DLD1 (cell line): ENCODE results near the gene MCRS1.

ENCODE experiments used
- in situ Hi-C: cut with HindIII; loops from 2 replicates; pipeline ENCODE4 v1.10.0; 2017; ENCODE audit warnings: low sequenced_read_pairs

The MCRS1 gene

DNA sequence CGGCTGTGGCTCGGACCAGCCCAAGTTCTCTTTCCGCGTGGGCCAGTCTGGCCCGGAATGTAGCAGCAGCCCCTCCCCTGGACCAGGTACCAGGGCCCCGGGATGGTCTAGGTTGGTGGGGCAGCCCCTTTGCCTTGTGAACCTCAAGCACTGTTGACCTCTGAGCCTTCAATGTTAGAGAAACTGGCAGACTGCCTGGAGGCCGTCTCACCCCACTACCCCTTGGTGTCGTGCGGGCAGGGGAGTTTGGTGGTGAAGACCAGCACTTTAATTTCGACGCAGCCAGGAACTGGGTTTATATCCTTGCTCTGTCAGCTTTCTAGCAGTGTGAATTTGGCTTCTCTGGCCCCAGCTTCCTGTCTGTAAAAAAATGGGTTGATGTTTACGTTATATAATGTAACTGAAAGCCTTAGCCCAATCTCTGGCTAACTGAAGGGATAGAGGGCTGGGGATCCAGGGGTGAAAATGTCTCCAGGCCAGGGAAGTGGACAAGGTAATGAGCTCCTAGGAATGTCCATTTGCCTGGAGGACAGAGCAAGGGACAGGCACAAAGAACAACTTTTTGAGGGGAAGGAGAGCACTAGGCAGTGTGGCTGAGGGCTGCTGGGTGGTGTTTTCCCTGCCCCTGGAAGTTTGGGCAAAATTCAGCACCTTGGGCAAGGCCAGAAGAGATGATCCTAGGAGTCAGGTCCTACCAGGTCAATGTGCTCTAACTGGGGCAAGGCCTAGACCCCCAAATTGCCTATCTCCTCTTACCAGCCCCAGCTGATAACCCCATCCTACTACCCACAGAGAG, 11.4 kb downstream of the MCRS1 start:
- in situ Hi-C loops, result no loop called here

DNA sequence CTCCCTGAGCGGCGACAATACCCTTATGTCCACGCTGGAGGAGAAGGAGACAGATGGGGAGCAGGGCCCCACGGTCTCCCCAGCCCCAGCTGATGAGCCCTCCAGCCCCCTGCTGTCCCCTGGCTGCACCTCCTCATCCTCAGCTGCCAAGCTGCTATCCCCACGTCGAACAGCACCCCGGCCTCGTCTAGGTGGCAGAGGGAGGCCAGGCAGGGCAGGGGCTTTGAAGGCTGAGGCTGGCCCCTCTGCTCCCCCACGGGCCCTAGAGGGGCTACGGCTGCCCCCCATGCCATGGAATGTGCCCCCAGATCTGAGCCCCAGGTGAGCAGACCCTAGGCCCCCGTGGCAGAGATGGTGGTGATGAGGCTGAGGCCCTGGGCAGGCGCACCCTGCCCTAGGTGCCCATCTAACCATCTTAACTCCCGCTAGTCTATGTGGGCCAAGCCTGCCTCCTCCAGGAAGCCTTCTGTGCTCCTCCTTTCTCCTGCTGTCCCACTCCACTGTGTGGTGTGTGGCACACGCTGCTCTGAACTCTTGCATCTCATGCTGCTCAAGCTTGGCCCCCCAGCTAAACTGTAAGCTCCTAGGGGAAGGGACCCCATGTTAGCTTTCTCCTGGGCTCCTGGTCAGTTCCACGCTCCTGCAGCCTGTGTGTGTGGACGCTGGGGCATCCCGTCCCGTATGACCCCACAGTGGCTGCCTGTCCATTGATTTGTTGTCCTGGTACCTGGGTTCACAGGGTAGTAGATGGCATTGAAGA, 12.1 kb downstream of the MCRS1 start:
- in situ Hi-C loops, result no loop called here

- in situ Hi-C loops, result no loop called here
Observed at GRCh38 chr12:49554266-49554665, 13.7 kb downstream of the MCRS1 start.

DNA sequence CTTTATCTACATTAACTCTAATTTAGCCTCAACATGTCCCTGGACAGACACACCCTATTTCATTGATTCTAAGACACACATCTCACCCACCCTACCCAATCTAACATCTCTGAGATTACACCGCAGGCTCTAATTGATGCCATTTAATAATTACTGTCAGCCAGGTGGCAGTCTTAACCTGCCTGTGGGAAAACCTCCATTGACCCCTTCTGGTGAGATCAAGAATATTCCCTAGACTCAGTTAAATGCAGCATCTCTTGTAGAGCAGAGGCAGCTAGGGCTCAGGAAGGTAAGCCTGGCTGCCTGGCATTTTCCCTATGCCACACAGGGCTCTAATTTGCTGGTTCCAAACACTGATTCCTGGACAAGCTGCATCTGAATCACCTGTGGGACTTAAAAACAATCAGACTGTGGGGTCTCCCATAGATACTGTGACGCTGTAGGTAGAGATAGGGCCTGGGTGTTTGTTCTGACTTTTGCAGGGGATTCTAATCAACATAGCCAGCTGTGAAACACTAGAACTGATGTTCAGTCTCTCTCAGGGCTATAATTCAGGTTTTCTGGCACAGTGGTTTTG, 14.3 kb downstream of the MCRS1 start:
- in situ Hi-C loops, result no loop called here

- in situ Hi-C loops, result no loop called here
Observed at GRCh38 chr12:49552899-49553298, 15.0 kb downstream of the MCRS1 start.

GRCh38 chr12:49552425-49552824, 15.5 kb downstream of the MCRS1 start:
- in situ Hi-C loops, result no loop called here

GRCh38 chr12:49552014-49552413, 15.9 kb downstream of the MCRS1 start:
- in situ Hi-C loops, result no loop called here

- in situ Hi-C loops, result no loop called here
Observed at GRCh38 chr12:49550693-49551252, 17.2 kb downstream of the MCRS1 start.

DNA sequence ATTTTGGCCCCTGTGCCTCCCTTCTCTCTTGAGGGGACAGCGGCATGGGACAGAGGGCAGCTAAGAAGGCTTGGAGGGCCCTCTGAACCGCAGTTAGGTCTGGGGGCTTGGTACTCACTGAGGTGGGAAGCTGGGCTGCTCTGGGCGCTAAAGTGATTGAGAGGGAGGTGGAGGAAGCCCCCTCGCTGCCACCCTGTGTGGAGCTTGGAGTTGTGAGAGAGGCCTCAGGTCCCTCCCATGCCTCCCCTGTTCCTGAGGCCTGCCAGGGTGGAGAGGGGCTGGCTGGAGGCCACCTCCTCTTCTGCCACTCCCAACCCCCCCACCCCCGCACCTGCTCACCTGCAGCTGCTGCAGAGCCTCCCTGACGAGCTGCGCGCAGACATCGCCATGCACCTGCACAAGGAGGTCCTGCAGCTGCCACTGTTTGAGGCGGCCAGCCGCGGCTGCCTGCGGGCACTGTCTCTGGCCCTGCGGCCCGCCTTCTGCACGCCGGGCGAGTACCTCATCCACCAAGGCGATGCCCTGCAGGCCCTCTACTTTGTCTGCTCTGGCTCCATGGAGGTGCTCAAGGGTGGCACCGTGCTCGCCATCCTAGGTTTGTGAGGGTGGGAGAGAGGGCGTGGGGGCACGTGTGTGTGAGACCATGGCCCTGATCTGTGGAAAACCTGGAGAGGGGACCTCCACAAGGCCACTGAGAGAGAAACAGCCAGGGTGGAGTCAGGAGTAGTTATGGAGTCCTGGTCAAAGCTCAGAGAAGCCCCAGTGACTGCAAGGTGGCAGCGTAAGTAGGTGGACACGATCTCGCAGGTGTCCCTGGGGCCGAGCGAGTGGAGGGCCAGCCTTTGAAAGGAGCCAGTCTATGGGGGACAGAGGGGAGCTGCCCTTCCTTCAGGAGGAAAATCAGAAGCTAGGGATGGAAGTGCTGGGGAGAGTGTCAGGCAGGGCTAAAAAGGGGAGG, 17.9 kb downstream of the MCRS1 start:
- in situ Hi-C loops, result no loop called here

- in situ Hi-C loops, result no loop called here
Observed at GRCh38 chr12:49548822-49549648, 18.9 kb downstream of the MCRS1 start.

GRCh38 chr12:49548481-49548821, 19.5 kb downstream of the MCRS1 start:
- in situ Hi-C loops, result no loop called here

GRCh38 chr12:49547090-49547690, 20.8 kb downstream of the MCRS1 start:
- in situ Hi-C loops, result no loop called here

DNA sequence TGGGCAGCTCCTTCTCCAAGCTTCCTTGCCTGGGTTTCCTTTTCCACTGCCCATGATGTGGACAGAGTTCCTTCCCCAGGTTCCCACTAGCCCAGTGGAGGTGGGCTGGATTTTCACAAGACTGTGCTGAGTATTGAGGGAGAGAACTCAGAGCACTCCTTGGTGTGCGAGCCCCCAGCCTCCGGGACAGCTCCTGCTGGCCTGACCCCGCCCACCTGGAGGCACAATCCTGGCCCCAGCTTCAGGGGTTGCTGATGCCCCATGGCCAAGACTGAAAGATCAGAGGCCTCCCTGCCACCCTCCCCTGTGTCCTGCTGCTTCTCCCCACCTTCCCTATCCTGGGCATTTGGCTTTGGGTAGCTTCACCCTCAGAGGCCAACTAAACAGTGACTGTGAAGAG, 21.5 kb downstream of the MCRS1 start:
- in situ Hi-C loops, result no loop called here

GRCh38 chr12:49545815-49546214, 22.1 kb downstream of the MCRS1 start:
- in situ Hi-C loops, result no loop called here

- in situ Hi-C loops, result no loop called here
Observed at GRCh38 chr12:49543914-49544815, 23.8 kb downstream of the MCRS1 start.

DNA sequence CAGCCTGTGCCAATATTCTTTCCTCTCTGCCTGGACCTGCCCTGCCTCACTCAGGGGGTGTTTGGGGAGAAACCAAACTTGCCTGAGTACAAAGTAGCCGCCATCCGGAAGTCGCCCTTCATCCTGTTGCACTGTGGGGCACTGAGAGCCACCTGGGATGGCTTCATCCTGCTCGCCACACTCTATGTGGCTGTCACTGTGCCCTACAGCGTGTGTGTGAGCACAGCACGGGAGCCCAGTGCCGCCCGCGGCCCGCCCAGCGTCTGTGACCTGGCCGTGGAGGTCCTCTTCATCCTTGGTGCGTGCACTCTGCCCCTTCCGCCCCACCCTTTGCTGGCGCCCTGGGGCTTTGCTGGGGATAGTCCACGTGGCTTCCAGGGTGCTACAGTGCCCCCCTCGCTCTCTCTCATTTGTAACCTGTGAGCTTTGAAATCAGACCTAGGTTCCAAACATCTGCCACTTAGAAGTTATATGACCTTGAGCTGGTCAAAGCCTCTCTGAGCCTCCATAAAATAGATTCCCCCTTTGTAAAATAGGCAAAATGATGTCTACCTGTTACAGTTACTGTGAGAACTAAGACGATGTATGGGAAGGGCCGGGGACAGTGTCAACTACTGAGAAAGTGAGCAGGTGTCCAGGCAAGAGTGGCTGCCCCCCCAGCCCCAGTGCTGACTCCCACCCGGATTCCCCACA, 24.6 kb downstream of the MCRS1 start:
- in situ Hi-C loops, result no loop called here

DNA sequence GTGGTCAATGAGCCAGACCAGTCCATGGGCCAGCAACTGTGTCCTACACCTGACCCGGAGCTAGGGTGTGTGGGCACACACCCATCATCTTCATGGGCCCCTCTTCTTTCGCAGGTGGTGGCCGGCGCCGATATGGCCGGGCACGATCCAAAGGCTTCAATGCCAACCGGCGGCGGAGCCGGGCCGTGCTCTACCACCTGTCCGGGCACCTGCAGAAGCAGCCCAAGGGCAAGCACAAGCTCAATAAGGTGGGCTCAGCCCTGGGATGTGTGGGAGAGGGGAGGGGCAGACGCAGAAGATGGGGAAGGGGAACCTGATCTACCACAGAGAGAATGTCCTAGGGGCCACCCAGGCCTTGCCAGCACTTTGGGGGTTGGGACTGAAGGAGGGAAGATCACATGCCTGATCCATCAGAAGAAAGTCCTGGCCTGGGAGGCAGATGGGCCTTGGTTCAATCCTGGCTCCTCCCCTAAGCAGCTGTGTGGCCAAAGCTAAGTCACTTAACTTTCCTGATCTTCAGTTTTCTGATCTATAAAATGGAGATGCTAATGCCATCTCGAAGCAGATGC, 25.3 kb downstream of the MCRS1 start:
- in situ Hi-C loops, result no loop called here
